Heart left ventricle (tissue), 13 donors: ENCODE results near the gene TERC.

Experiments
- CTCF ChIP-seq, 12 donors: fragments of 200-600 bp; sonication (generic) in 4 of 12; IDR thresholded peaks; one replicate each; pipeline versions ENCODE4 v1.5.0 to v1.8.0; 2018 to 2022; ENCODE audit warnings: antibody characterized with exemption in 12 of 12, mild to moderate bottlenecking in 5 of 12
- POLR2A ChIP-seq, 2 donors: fragments of 450-650 bp; IDR thresholded peaks; one replicate each; pipeline ENCODE4 v1.6.1; 2017; ENCODE audit warnings: antibody characterized with exemption in 2 of 2, mild to moderate bottlenecking in 2 of 2, moderate library complexity in 2 of 2
- donor health status: ischemic (EF 13 %, LVEDD 7.1; RV severe dilation, severe dysfunction).
- donor health status: DM: no; HTN: yes; CAD: no.
- donor health status: DM: no; HTN: no; CAD: no.
- donor health status: ischemic (EF 25% LVEDD 6.9; RV normal size, moderate dysfunction).
- donor health status: ischemic (EF 25% LVEDD 5.7; RV mildly dilated, moderate dysfunction).
- donor health status: ischemic (EF 35%, LVEDD 5.7; RV mildly dilated, moderate dysfunction).
- donor health status: nonischemic (EF 11% LVEDD 7.7; RV severe dilation, severe dysfunction).
- donor health status: DM: yes; HTN: yes; CAD: no.
- donor health status: PGD.
- donor health status: ischemic (EF 29% LVEDD 5.4; RV normal size, mild dysfunction).
- donor health status: nonischemic (EF 23%, LVEDD 6.1; RV moderate dilation, normal function).

DNA sequence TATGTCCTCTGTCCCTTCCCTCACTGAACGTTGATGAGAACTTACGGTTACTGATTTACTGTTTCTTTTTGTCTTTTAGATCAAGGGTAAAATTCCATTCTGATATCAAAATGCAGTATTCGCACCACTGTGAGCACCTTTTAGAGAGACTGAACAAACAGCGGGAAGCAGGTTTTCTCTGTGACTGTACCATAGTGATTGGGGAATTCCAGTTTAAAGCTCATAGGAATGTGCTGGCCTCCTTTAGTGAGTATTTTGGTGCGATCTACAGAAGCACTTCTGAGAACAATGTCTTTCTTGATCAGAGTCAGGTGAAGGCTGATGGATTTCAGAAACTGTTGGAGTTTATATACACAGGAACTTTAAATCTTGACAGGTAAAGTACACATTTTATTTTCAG, 9.3 kb upstream of the TERC start:
- TF ChIP-seq CTCF (IDR thresholded peaks at IDR 0.05) = no peak
- TF ChIP-seq POLR2A (IDR thresholded peaks at IDR 0.05) = no peak
